K562 (cell line): ENCODE data around the gene PRDX2. TPM values are rescaled to one million over a fixed set of nuclear protein-coding genes. Genes with fewer than 3 reads are reported as not detected.

Experiments used
- BRD9 ChIP-seq: fragments of 450-650 bp; IDR thresholded peaks from 2 replicates; pipeline ENCODE4 v1.6.1; 2018; ENCODE audit warnings: low read depth; ENCODE audit not compliant: partially characterized antibody
- CBX1 ChIP-seq: sonication (generic); IDR thresholded peaks from 2 replicates; pipeline ENCODE4 v1.6.1; 2016; ENCODE audit warnings: antibody characterized with exemption, low read depth, mild to moderate bottlenecking
- DNMT1 ChIP-seq: fragments of 450-650 bp; IDR thresholded peaks from 2 replicates; pipeline ENCODE4 v1.6.1; 2016; ENCODE audit warnings: antibody characterized with exemption, mild to moderate bottlenecking
- ETV1 ChIP-seq: fragments of 450-650 bp; conservative IDR thresholded peaks from 2 replicates; pipeline ENCODE4 v1.6.1; 2016; ENCODE audit warnings: missing genetic modification characterization, control low read depth, low read depth, missing compliant biosample characterization
- HNRNPUL1 ChIP-seq: fragments of 200-400 bp; formaldehyde crosslinking; IDR thresholded peaks from 2 replicates; pipeline ENCODE4 v1.6.1; 2017; ENCODE audit warnings: low read length
- MXI1 ChIP-seq: IDR thresholded peaks from 2 replicates; pipeline ENCODE4 v1.6.1; 2011; ENCODE audit warnings: low read depth, mild to moderate bottlenecking, improper control_type of control experiment, low read length
- NFYB ChIP-seq: IDR thresholded peaks from 2 replicates; pipeline ENCODE4 v1.6.1; 2011; ENCODE audit warnings: mild to moderate bottlenecking, moderate library complexity; ENCODE audit not compliant: insufficient read length; ENCODE audit errors: extremely low read depth
- NONO ChIP-seq, 2 experiments: fragments of 200-400 bp in 1 of 2; fragments of 450-650 bp in 1 of 2; formaldehyde crosslinking in 1 of 2; IDR thresholded peaks; 2 replicates each; pipeline ENCODE4 v1.6.1; 2017; ENCODE audit warnings: low read depth in 2 of 2, mild to moderate bottlenecking in 2 of 2, moderate library complexity in 2 of 2, low read length in 1 of 2
- PHF8 ChIP-seq: fragments of 200-600 bp; sonication (generic); IDR thresholded peaks from 2 replicates; pipeline ENCODE4 v1.6.1; 2012; ENCODE audit warnings: mixed run types, mild to moderate bottlenecking, inconsistent platforms, low read length, moderate library complexity, borderline replicate concordance
- PYGO2 ChIP-seq: fragments of 450-650 bp; IDR thresholded peaks from 2 replicates; pipeline ENCODE4 v1.6.1; 2016; ENCODE audit warnings: mild to moderate bottlenecking, missing genetic modification characterization, moderate library complexity, missing compliant biosample characterization
- RB1 ChIP-seq: fragments of 450-650 bp; IDR thresholded peaks from 2 replicates; pipeline ENCODE4 v1.6.1; 2017; ENCODE audit warnings: low read depth, mild to moderate bottlenecking
- RFX5 ChIP-seq: IDR thresholded peaks from 2 replicates; pipeline ENCODE4 v1.6.1; 2011; ENCODE audit warnings: low read depth, mild to moderate bottlenecking, improper control_type of control experiment, low read length
- SIRT6 ChIP-seq: IDR thresholded peaks from one replicate; pipeline ENCODE4 v1.6.1; 2012; ENCODE audit warnings: low read depth, mild to moderate bottlenecking, control low read depth, inconsistent platforms, low read length, moderate library complexity
- SMARCC2 ChIP-seq: fragments of 450-650 bp; IDR thresholded peaks from 2 replicates; pipeline ENCODE4 v1.6.1; 2017; ENCODE audit warnings: antibody characterized with exemption, moderate library complexity, mild to moderate bottlenecking, low read depth
- SPI1 ChIP-seq: IDR thresholded peaks from 2 replicates; pipeline ENCODE4 v1.6.1; 2011; ENCODE audit warnings: low read depth, low read length, control low read depth, borderline replicate concordance
- SRSF3 ChIP-seq: fragments of 200-400 bp; formaldehyde crosslinking; IDR thresholded peaks from 2 replicates; pipeline ENCODE4 v1.6.1; 2016; ENCODE audit warnings: mild to moderate bottlenecking, low read length, moderate library complexity; ENCODE audit not compliant: insufficient read depth
- STAT5A ChIP-seq: IDR thresholded peaks from 2 replicates; pipeline ENCODE4 v1.6.1; 2012; ENCODE audit warnings: low read length, inconsistent platforms, borderline replicate concordance
- ZEB2 ChIP-seq: fragments of 450-650 bp; IDR thresholded peaks from 2 replicates; pipeline ENCODE4 v1.6.1; 2016
- ZNF133 ChIP-seq: fragments of 250-450 bp; sonication (Bioruptor Pico); IDR thresholded peaks from 2 replicates; pipeline ENCODE4 v1.4.0; 2020; ENCODE audit warnings: mild to moderate bottlenecking
- ZNF140 ChIP-seq: fragments of 250-450 bp; sonication (Bioruptor Pico); IDR thresholded peaks from 2 replicates; pipeline ENCODE4 v1.8.0; 2021; ENCODE audit warnings: moderate library complexity, mild to moderate bottlenecking, inconsistent platforms
- ZNF174 ChIP-seq: fragments of 250-450 bp; sonication (Bioruptor Pico); IDR thresholded peaks from 2 replicates; pipeline ENCODE4 v1.4.0; 2020; ENCODE audit warnings: mild to moderate bottlenecking
- ZNF175 ChIP-seq: fragments of 200-800 bp; sonication (Bioruptor generic); IDR thresholded peaks from 2 replicates; pipeline ENCODE4 v1.6.1; 2016; ENCODE audit warnings: low read depth, mild to moderate bottlenecking, missing genetic modification characterization, missing compliant biosample characterization
- ZNF444 ChIP-seq: fragments of 250-450 bp; sonication (Bioruptor Pico); IDR thresholded peaks from 2 replicates; pipeline ENCODE4 v1.4.0; 2020; ENCODE audit warnings: mild to moderate bottlenecking, moderate library complexity
- polyA plus RNA-seq, 8 experiments: library from polyadenylated mRNA; depleted of rRNA in 4 of 8; stranded (reverse) in 5 of 8; unstranded in 3 of 8; fragments of >200 nt; fragmentation: Nextera tagmentation in 2 of 8; fragmentation: Illumina TruSeq in 1 of 8; extraction: Ambion mirVana in 2 of 8; extraction: Trizol in 1 of 8; gene quantifications; 2 replicates each; pipeline versions ENCODE4 v1.2.1 to v1.2.3, GENCODE V29; 2011 to 2014; ENCODE audit warnings: inconsistent platforms in 1 of 8, missing spikeins in 1 of 8
- total RNA-seq, 7 experiments: library from RNA; depleted of rRNA in 6 of 7; stranded (reverse); fragments of >200 nt in 6 of 7; fragmentation: Illumina TruSeq in 2 of 7; extraction: Trizol in 2 of 7; gene quantifications; 2 replicates each; pipeline versions ENCODE4 v1.2.1 to v1.2.3, GENCODE V29; 2011 to 2021; ENCODE audit warnings: low replicate concordance in 1 of 7
- TF ChIP-seq, protein P1 (sequence below): fragments of 250-450 bp; sonication (Bioruptor Pico); IDR thresholded peaks from 2 replicates; pipeline ENCODE4 v1.4.0; 2020
- TF ChIP-seq, protein P2 (sequence below): sonication (generic); formaldehyde crosslinking; IDR thresholded peaks from 2 replicates; pipeline ENCODE4 v1.8.1; 2022; ENCODE audit warnings: missing genetic modification reagents
- TF ChIP-seq, protein P3 (sequence below): fragments of 450-650 bp; formaldehyde crosslinking; IDR thresholded peaks from 2 replicates; pipeline ENCODE4 v1.4.0; 2022; ENCODE audit warnings: missing genetic modification characterization

Gene PRDX2
- total and polyA plus RNA-seq, 9 of the 15 experiments (the other 6 are each of a cell fraction or from before 2014, with no cell fraction given), result 206 to 1,183 (median 415) TPM

DNA sequence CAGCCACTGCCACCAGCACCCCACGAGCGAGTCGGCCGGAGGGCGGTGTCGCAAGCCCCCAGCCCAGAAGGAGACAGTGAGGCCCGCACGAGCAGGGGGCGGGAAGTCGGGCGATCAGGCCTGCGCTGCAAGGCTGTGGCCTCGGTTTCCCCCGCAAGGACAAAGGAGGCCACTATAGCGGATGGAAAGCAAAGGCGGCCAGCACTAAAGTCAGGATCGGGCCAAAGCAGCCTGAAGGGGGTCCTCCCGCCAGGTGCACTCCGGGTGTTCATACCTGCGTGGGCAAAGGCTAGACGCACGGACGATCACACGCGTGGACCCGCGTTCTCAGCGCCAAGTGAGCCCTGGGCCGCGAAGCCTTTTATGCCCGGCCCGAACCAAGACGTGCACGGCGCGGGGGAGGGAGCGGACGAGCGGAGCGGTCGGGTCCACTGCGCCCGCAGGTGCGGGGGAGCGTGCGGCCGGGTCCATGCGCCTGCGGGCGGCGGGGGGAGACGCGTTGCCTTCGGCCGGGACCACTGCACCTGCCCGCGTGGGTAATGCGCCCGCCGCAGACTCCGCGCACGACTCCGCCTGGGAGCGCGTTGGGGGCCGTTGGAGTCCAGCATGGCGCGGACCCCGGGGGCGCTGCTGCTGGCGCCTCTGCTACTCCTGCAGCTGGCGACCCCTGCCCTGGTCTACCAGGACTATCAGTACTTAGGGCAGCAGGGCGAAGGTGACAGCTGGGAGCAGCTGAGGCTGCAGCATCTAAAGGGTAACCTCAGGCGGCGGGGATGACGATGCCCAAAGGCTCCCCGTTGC, at the start of gene PRDX2, which contains the start of gene THSD8 (continued):
- TF ChIP-seq, protein P1, sequence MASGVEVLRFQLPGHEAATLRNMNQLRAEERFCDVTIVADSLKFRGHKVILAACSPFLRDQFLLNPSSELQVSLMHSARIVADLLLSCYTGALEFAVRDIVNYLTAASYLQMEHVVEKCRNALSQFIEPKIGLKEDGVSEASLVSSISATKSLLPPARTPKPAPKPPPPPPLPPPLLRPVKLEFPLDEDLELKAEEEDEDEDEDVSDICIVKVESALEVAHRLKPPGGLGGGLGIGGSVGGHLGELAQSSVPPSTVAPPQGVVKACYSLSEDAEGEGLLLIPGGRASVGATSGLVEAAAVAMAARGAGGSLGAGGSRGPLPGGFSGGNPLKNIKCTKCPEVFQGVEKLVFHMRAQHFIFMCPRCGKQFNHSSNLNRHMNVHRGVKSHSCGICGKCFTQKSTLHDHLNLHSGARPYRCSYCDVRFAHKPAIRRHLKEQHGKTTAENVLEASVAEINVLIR (CRISPR knock-in tag), result peak; percentile 15; the same call in 1 of the 2 replicates
- TF ChIP-seq HNRNPUL1 (no peak), DNMT1 (no peak), SMARCC2 (no peak), ZNF140 (CRISPR knock-in tag) (no peak), MXI1 (no peak), SRSF3 (no peak), ZNF133 (CRISPR knock-in tag) (no peak), PHF8 (peak; percentile 99), NONO (IDR thresholded peaks at IDR 0.05; ENCODE audit: low read depth in 2 of 2, low read length in 1 of 2) (peak; percentile 68 to 99; a peak in 3 of 4 replicates), PYGO2 (no peak), ZEB2 (no peak), ZNF444 (no peak), SPI1 (no peak), ETV1 (tag) (no peak), CBX1 (peak; percentile 61; the same call in 1 of the 2 replicates), SIRT6 (no peak), RB1 (peak; percentile 90), ZNF175 (no peak), NFYB (no peak), STAT5A (no peak), BRD9 (peak; percentile 25), RFX5 (no peak), ZNF174 (CRISPR knock-in tag) (no peak)
- TF ChIP-seq, protein P2, sequence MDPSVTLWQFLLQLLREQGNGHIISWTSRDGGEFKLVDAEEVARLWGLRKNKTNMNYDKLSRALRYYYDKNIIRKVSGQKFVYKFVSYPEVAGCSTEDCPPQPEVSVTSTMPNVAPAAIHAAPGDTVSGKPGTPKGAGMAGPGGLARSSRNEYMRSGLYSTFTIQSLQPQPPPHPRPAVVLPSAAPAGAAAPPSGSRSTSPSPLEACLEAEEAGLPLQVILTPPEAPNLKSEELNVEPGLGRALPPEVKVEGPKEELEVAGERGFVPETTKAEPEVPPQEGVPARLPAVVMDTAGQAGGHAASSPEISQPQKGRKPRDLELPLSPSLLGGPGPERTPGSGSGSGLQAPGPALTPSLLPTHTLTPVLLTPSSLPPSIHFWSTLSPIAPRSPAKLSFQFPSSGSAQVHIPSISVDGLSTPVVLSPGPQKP (CRISPR knock-in tag), result no peak
- TF ChIP-seq, protein P3, sequence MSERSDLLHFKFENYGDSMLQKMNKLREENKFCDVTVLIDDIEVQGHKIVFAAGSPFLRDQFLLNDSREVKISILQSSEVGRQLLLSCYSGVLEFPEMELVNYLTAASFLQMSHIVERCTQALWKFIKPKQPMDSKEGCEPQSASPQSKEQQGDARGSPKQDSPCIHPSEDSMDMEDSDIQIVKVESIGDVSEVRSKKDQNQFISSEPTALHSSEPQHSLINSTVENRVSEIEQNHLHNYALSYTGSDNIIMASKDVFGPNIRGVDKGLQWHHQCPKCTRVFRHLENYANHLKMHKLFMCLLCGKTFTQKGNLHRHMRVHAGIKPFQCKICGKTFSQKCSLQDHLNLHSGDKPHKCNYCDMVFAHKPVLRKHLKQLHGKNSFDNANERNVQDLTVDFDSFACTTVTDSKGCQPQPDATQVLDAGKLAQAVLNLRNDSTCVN (CRISPR knock-in tag), result no peak
